Upper lobe of right lung (tissue), 1 donor: Measurements from ENCODE around the gene PGS1. TPM values are rescaled to one million over a fixed set of nuclear protein-coding genes. Genes with fewer than 3 reads are reported as not detected.

Experiments
- ATAC-seq: fragments of 200-7000 bp; cut with Tn5 transposase; one replicate; pipeline ENCODE4 v1.9.1; 2020; ENCODE audit warnings: mild to moderate bottlenecking, moderate library complexity
- DNase-seq: peaks from one replicate; pipeline ENCODE4 v3.0.0-alpha.2; 2020
- H3K27ac ChIP-seq: fragments of 200-600 bp; one replicate; pipeline ENCODE4 v1.8.0; 2022
- H3K27me3 ChIP-seq: fragments of 200-600 bp; one replicate; pipeline ENCODE4 v1.8.0; 2022; ENCODE audit warnings: mild to moderate bottlenecking
- H3K36me3 ChIP-seq: fragments of 200-600 bp; one replicate; pipeline ENCODE4 v1.8.0; 2022
- H3K4me1 ChIP-seq: fragments of 200-600 bp; one replicate; pipeline ENCODE4 v1.8.0; 2022
- H3K4me3 ChIP-seq: fragments of 200-600 bp; one replicate; pipeline ENCODE4 v1.8.0; 2022; ENCODE audit warnings: mild to moderate bottlenecking
- H3K9me3 ChIP-seq: fragments of 200-600 bp; one replicate; pipeline ENCODE4 v1.8.0; 2022
- intact Hi-C: fragments of 100-400 bp; cut with DNase I; formaldehyde crosslinking; loops from one replicate; pipeline ENCODE4 v1.11.0; 2022
- total RNA-seq: library from RNA; stranded (reverse); fragmentation: NEBNext Ultra II Directional; extraction: Animal tissue kit (Norgen Biotek cat#: 25700); gene quantifications from one replicate; pipeline ENCODE4 v1.2.1, GENCODE V29; 2021
- TF ChIP-seq, protein P1 (sequence below): fragments of 200-600 bp; IDR thresholded peaks from one replicate; pipeline ENCODE4 v1.8.0; 2022; ENCODE audit warnings: antibody characterized with exemption
- donor health status: DM: no; HTN: yes; CAD: no; lungs with severe emphysema.

The PGS1 gene
- total RNA-seq, 1 donor from 2014 or later: 95.5 TPM

DNA sequence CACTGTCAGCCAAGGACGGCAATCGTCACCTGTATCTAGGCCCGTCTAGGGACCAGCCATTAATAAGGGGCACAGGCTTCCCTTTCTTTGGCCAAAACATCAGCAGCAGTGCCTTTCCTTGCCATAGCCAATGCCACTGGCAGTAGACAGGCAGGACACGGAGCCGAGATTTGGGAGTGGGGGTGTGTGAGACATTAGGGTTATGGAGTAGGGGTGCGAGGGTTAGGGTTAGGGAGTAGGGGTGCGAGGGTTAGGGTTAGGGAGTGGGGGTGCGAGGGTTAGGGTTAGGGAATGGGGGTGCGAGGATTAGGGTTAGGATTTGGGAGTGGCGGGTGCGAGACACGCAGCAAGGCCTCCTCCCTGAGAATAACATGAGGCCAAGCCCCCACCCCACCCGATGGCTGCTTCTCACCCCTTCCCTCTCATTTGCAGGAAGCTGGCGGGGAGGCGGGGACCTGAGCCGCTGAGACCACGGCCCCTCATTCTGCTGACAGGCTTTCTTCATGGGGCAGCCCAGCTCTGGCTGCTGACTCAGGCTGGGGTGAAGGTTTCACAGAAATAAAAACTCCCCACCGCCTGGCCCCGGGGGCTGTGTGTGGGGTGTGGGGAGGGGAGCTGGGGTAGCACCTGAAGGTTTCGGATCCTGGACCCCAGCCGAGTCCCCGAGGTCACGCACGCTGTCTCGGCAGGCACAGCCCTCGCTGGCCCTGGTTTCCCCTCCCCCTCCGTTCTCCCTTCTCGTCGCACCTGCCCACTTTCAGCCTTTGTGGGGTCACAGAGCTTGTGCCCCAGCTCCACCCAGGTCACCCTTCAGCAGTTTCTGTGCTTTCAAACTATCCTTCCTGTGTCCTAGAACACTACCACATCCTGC, 93.8 kb downstream of the PGS1 start:
- DNase-seq: no peak
- H3K36me3 ChIP-seq: no peaks in the 10 kb centered on the region
- ATAC-seq: no peak
- no peak overlapping the region for H3K4me3 ChIP-seq
- intact Hi-C loops: no loop called here
- H3K27ac ChIP-seq: no peak overlapping the region
- H3K4me1 ChIP-seq: no peaks in the 10 kb centered on the region
- TF ChIP-seq, protein P1, sequence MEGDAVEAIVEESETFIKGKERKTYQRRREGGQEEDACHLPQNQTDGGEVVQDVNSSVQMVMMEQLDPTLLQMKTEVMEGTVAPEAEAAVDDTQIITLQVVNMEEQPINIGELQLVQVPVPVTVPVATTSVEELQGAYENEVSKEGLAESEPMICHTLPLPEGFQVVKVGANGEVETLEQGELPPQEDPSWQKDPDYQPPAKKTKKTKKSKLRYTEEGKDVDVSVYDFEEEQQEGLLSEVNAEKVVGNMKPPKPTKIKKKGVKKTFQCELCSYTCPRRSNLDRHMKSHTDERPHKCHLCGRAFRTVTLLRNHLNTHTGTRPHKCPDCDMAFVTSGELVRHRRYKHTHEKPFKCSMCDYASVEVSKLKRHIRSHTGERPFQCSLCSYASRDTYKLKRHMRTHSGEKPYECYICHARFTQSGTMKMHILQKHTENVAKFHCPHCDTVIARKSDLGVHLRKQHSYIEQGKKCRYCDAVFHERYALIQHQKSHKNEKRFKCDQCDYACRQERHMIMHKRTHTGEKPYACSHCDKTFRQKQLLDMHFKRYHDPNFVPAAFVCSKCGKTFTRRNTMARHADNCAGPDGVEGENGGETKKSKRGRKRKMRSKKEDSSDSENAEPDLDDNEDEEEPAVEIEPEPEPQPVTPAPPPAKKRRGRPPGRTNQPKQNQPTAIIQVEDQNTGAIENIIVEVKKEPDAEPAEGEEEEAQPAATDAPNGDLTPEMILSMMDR: no peak
- no peaks in the 10 kb centered on the region for H3K9me3 ChIP-seq
- peaks cover 4% of the 10 kb centered on the region for H3K27me3 ChIP-seq

DNA sequence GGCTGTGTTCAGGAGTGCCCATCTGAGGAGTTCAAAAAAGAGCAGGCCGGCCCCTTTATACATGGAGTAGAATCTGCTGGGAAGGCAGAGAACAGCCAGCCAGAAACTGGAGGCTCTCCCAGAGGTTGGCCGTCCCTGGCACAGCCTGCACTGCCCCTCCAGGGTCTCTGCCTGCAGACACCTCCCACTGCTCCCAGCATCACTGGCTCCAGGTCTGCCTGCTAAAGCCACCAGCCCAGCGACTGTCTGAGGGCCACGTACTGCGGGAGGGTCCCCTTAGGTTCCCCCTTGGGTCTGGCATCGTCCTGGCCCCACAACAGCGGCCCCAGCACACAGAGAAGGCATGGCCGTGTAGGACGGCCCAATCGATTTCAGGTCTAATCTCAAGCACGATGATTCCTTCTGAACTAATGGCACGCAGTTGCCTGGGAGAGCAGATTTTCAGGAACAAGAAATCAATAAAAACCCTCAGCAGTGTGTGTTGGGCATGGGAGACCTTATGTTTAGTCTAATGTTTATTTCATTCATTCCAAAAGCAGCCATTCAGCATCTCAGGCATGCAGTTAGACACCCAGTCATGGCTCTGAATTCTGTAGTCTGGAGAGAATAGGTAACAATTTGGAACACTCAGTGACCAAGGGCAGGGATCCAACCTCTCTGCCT, 95.6 kb downstream of the PGS1 start:
- intact Hi-C loops: no loop called here
- no peak overlapping the region for H3K27ac ChIP-seq
- TF ChIP-seq, protein P1: no peak

More for the DNA sequence above, 95.6 kb downstream of the PGS1 start:
- no peaks in the 10 kb centered on the region for H3K9me3 ChIP-seq
- H3K4me3 ChIP-seq: no peak overlapping the region
- H3K36me3 ChIP-seq: no peaks in the 10 kb centered on the region
- no peaks in the 10 kb centered on the region for H3K4me1 ChIP-seq
- DNase-seq (no peak), ATAC-seq (no peak)
- peaks cover 4% of the 10 kb centered on the region for H3K27me3 ChIP-seq

Other genes with a start within 250 kb of the PGS1 start
- gene TMC6, start 249.9 kb upstream of the PGS1 start, total RNA-seq: 176 TPM
- gene TMC8, start 247.9 kb upstream of the PGS1 start, total RNA-seq: 26.6 TPM
- gene C17orf99, start 232.3 kb upstream of the PGS1 start, total RNA-seq: not detected
- gene SYNGR2, start 210.1 kb upstream of the PGS1 start, total RNA-seq: 206 TPM
- 3.3 TPM for gene TK1, start 191.6 kb upstream of the PGS1 start, total RNA-seq
- gene AFMID, start 191.3 kb upstream of the PGS1 start, total RNA-seq: 32.5 TPM
- 1.1 TPM for gene BIRC5, start 164.4 kb upstream of the PGS1 start, total RNA-seq
- not detected for gene TMEM235, start 147.0 kb upstream of the PGS1 start, total RNA-seq
- 82.0 TPM for gene SOCS3, start 18.6 kb upstream of the PGS1 start, total RNA-seq
- gene DNAH17, start 198.7 kb downstream of the PGS1 start, total RNA-seq: 2.8 TPM